OCI-LY7 (cell line): ENCODE data around the gene MARK3.

ENCODE experiments used
- EZH2phosphoT487 ChIP-seq: fragments of 200-600 bp; sonication (generic); IDR thresholded peaks from 2 replicates; pipeline ENCODE4 v1.6.1; 2018; ENCODE audit warnings: low read depth, borderline replicate concordance, mild to moderate bottlenecking, mixed run types, antibody characterized with exemption, low read length, moderate library complexity, mixed read lengths
- TF ChIP-seq, protein P1 (sequence below): fragments of 200-600 bp; sonication (generic); conservative IDR thresholded peaks from 2 replicates; pipeline ENCODE4 v1.5.1; 2014; ENCODE audit warnings: mild to moderate bottlenecking, antibody characterized with exemption, low read length, moderate library complexity, mixed read lengths

DNA sequence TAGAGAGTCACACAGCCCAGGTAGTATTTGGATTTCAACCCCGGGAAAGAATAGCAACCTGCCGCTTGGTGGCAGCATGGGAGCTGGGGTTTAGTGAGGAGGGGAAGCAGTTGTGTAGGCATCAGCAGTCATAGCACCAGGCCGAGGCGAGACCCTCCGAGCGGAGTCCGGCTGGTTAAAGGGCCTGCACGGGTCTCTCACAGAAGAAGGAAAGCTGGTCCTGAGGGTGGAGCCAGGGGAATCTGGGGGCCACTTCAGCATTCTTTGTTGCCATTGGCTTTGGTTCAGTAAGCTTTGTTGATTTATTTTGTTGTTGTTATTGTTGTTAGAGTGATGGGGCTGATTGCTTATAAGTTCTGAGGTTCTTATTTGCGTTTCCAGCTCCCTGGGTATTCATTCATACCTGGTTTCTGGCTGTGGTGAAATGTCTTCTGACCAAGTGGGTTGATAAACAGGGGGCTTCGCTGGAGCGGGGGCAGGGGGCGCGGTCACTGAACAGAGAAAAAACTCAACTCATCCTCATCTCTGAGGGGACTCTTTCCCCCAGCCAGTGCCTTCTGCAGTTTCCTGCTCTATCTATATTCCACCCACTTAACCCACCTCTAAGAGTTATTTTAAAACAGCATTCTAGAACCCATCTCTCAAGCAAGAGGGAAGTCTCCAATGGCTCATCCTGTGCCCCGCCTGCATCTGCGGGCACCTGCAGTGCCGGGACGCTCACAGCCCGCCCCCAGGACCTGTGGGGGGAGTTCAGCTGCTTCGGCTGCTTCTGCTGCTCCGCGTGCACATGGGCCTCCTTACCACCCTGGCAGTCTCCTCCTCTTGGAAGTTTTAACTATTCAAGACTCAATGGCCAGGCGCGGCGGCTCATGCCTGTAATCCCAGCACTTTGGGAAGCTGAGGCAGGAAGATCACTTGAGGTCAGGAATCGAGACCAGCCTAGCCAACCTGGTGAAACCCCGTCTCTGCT is 125.8 kb downstream of the MARK3 start:
- TF ChIP-seq, protein P1, sequence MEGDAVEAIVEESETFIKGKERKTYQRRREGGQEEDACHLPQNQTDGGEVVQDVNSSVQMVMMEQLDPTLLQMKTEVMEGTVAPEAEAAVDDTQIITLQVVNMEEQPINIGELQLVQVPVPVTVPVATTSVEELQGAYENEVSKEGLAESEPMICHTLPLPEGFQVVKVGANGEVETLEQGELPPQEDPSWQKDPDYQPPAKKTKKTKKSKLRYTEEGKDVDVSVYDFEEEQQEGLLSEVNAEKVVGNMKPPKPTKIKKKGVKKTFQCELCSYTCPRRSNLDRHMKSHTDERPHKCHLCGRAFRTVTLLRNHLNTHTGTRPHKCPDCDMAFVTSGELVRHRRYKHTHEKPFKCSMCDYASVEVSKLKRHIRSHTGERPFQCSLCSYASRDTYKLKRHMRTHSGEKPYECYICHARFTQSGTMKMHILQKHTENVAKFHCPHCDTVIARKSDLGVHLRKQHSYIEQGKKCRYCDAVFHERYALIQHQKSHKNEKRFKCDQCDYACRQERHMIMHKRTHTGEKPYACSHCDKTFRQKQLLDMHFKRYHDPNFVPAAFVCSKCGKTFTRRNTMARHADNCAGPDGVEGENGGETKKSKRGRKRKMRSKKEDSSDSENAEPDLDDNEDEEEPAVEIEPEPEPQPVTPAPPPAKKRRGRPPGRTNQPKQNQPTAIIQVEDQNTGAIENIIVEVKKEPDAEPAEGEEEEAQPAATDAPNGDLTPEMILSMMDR, result peak; percentile 55
- no peak for TF ChIP-seq EZH2phosphoT487
